Suprapubic skin (tissue), 4 donors: ENCODE data around the gene LRPPRC. TPM values are rescaled to one million over a fixed set of nuclear protein-coding genes. Genes with fewer than 3 reads are reported as not detected.

Experiments
- DNase-seq, 2 donors: peaks; one replicate each; pipeline ENCODE4 v3.0.0-alpha.2; 2019; ENCODE audit warnings: low spot score in 2 of 2
- H3K27ac ChIP-seq: fragments of 200-600 bp; sonication (generic); one replicate; pipeline ENCODE4 v1.5.1; 2019
- H3K27me3 ChIP-seq: fragments of 200-600 bp; sonication (generic); one replicate; pipeline ENCODE4 v1.5.1; 2019
- H3K36me3 ChIP-seq: fragments of 200-600 bp; sonication (generic); one replicate; pipeline ENCODE4 v1.5.1; 2019
- H3K4me1 ChIP-seq: fragments of 200-600 bp; sonication (generic); one replicate; pipeline ENCODE4 v1.5.1; 2019
- H3K4me3 ChIP-seq: fragments of 200-600 bp; sonication (generic); one replicate; pipeline ENCODE4 v1.5.1; 2019; ENCODE audit warnings: mild to moderate bottlenecking
- H3K9me3 ChIP-seq: fragments of 200-600 bp; sonication (generic); one replicate; pipeline ENCODE4 v1.5.1; 2019
- EP300 ChIP-seq: sonication (generic); formaldehyde crosslinking; IDR thresholded peaks from one replicate; pipeline ENCODE4 v1.6.1; 2017; ENCODE audit warnings: antibody characterized with exemption
- POLR2A ChIP-seq, 2 donors: fragments of 450-650 bp; IDR thresholded peaks; one replicate each; pipeline ENCODE4 v1.6.1; 2017; ENCODE audit warnings: antibody characterized with exemption in 2 of 2, mild to moderate bottlenecking in 2 of 2, moderate library complexity in 2 of 2
- POLR2AphosphoS5 ChIP-seq, 3 donors: sonication (generic); formaldehyde crosslinking; IDR thresholded peaks; one replicate each; pipeline ENCODE4 v1.6.1; 2017; ENCODE audit warnings: antibody characterized with exemption in 3 of 3
- WGBS: methylation state at CpG from one replicate; pipeline ENCODE4 v1.1.5; 2018; 5-methylcytosine and 5-hydroxymethylcytosine counted together
- total RNA-seq, 4 donors: library from RNA; depleted of rRNA; stranded (reverse); fragments of >200 nt; gene quantifications; one replicate each; pipeline ENCODE4 v1.1.0, GENCODE V29; 2016
- TF ChIP-seq, protein P1 (sequence below), 2 donors: fragments of 200-600 bp in 1 of 2; fragments of 450-650 bp in 1 of 2; sonication (generic) in 1 of 2; IDR thresholded peaks; one replicate each; pipeline ENCODE4 v1.5.1; 2016 to 2019; ENCODE audit warnings: antibody characterized with exemption in 2 of 2, mild to moderate bottlenecking in 1 of 2, moderate library complexity in 1 of 2

LRPPRC gene
- total RNA-seq, 4 donors from 2014 or later = 45.1 to 74.7 (median 46.6) TPM

DNA sequence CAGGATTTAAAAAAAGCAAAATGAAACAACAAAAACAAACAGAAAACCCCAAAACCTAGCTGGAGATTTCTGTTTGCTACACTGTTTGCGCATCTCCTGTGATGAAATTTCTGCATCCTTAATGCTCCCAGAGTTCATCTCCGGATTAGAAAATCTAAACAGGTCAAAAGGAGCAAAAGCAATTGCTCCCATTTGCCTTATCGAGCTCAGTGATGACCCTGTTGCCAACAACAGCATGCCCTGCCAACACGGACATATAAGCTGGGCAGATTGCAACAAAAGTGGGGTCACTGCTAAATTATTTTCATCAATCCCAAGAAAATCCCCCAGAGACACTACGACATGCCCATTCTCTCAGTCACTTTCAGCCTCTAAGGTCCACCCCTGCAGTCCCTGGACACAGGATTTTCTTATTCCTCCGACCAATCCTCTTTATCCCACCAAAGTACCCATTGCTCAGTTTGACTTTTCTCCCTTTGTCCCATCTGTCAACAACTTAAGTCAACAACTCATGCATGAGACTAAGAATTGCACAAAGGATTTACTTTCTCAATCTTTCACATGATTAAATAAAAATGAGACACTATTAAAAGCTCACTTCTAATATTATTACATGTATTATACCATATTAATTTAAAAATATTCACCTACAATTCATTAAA, 89.2 kb downstream of the LRPPRC start:
- H3K4me1 ChIP-seq = no peaks in the 10 kb centered on the region
- no peaks in the 10 kb centered on the region for H3K9me3 ChIP-seq
- no peak overlapping the region for H3K27ac ChIP-seq
- no peak for DNase-seq
- peaks cover 39% of the 10 kb centered on the region for H3K36me3 ChIP-seq
- 93% methylated on average over 6 of the region's 6 CpGs for WGBS
- TF ChIP-seq POLR2AphosphoS5 (IDR thresholded peaks at IDR 0.05) (no peak), POLR2A (IDR thresholded peaks at IDR 0.05) (no peak), EP300 (no peak)
- TF ChIP-seq, protein P1, sequence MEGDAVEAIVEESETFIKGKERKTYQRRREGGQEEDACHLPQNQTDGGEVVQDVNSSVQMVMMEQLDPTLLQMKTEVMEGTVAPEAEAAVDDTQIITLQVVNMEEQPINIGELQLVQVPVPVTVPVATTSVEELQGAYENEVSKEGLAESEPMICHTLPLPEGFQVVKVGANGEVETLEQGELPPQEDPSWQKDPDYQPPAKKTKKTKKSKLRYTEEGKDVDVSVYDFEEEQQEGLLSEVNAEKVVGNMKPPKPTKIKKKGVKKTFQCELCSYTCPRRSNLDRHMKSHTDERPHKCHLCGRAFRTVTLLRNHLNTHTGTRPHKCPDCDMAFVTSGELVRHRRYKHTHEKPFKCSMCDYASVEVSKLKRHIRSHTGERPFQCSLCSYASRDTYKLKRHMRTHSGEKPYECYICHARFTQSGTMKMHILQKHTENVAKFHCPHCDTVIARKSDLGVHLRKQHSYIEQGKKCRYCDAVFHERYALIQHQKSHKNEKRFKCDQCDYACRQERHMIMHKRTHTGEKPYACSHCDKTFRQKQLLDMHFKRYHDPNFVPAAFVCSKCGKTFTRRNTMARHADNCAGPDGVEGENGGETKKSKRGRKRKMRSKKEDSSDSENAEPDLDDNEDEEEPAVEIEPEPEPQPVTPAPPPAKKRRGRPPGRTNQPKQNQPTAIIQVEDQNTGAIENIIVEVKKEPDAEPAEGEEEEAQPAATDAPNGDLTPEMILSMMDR (IDR thresholded peaks at IDR 0.05) = no peak
- H3K4me3 ChIP-seq = no peak overlapping the region
- no peaks in the 10 kb centered on the region for H3K27me3 ChIP-seq

DNA sequence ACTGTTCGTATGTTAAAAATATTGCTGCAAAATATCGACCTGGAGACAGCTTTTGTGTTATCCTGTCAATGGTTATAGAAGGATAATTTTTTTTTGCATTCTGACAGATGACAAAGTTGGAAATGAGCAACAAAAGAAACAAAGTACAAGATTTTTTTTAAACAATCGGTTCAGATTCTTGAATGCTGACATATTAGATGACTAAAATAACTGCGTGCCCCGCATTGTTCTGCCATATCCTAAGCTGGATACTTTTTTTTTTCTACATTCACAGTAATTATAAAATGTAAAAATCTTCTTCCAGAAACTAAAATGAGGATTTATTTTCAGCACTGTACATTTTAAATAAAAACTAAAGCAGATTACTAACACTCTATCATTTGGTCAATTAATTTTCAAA, 89.9 kb downstream of the LRPPRC start:
- DNase-seq = no peak
- Histone ChIP-seq H3K27me3 (no peaks in the 10 kb centered on the region), H3K36me3 (peaks cover 41% of the 10 kb centered on the region), H3K4me1 (no peaks in the 10 kb centered on the region), H3K9me3 (no peaks in the 10 kb centered on the region), H3K4me3 (no peak overlapping the region), H3K27ac (no peak overlapping the region)
- no peak for TF ChIP-seq POLR2A (IDR thresholded peaks at IDR 0.05)
- TF ChIP-seq, protein P1 (IDR thresholded peaks at IDR 0.05) = no peak
- TF ChIP-seq EP300 = no peak
- no peak for TF ChIP-seq POLR2AphosphoS5 (IDR thresholded peaks at IDR 0.05)
- WGBS = 88% methylated on average over 5 of the region's 5 CpGs

DNA sequence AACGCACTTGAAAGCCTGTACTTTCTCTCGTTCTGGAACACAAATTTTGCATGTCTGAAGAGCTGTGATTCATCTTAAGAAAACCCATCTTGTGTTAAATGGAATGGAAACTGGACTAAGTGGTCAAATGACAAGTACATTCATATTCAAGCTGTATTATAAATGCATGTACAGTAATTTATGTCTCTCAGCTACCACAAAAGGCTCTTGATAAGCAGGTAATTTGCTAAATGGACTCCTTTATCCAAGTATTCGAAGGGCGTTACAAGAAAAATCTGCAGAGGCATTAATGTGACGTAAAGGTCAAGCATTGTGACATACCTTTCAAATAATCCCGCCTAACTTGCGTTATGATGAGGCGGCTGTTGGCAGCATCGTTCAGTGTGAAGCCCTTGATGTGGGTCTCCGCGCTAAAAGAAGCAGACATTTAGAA, 90.4 kb downstream of the LRPPRC start:
- H3K4me1 ChIP-seq = no peaks in the 10 kb centered on the region
- 92% methylated on average over 11 of the region's 11 CpGs for WGBS
- no peaks in the 10 kb centered on the region for H3K9me3 ChIP-seq
- TF ChIP-seq, protein P1 (IDR thresholded peaks at IDR 0.05) = no peak
- TF ChIP-seq EP300 (no peak), POLR2AphosphoS5 (IDR thresholded peaks at IDR 0.05) (no peak), POLR2A (IDR thresholded peaks at IDR 0.05) (no peak)
- DNase-seq = no peak
- H3K4me3 ChIP-seq = no peak overlapping the region
- no peaks in the 10 kb centered on the region for H3K27me3 ChIP-seq
- H3K27ac ChIP-seq = no peak overlapping the region
- H3K36me3 ChIP-seq = peaks cover 45% of the 10 kb centered on the region

DNA sequence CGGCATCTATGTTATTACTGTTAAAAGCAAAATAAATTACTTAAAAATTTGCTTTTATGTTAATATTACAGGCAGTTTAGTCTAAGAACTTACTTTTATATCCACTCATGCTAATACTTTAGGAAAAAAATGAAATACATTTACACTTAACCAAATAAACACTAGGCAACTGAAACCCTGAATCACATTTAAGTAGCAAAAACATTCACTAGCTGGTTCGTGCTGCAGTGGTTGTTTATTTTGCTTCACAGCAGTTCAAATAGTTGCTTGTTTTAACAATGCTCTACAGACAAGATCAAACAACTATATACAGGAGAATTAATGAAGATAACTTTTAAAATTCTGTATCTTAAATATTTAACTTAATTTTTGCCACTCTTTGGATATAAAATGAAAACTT, 96.2 kb downstream of the LRPPRC start:
- no peak for TF ChIP-seq POLR2AphosphoS5 (IDR thresholded peaks at IDR 0.05)
- TF ChIP-seq, protein P1 (IDR thresholded peaks at IDR 0.05) = no peak
- no peak for TF ChIP-seq EP300
- no peak for TF ChIP-seq POLR2A (IDR thresholded peaks at IDR 0.05)
- 86% methylated on average over 2 of the region's 2 CpGs for WGBS
- Histone ChIP-seq H3K27ac (no peak overlapping the region), H3K36me3 (peaks cover 69% of the 10 kb centered on the region), H3K4me1 (no peaks in the 10 kb centered on the region), H3K9me3 (no peaks in the 10 kb centered on the region), H3K4me3 (no peak overlapping the region), H3K27me3 (no peaks in the 10 kb centered on the region)
- DNase-seq = no peak

DNA sequence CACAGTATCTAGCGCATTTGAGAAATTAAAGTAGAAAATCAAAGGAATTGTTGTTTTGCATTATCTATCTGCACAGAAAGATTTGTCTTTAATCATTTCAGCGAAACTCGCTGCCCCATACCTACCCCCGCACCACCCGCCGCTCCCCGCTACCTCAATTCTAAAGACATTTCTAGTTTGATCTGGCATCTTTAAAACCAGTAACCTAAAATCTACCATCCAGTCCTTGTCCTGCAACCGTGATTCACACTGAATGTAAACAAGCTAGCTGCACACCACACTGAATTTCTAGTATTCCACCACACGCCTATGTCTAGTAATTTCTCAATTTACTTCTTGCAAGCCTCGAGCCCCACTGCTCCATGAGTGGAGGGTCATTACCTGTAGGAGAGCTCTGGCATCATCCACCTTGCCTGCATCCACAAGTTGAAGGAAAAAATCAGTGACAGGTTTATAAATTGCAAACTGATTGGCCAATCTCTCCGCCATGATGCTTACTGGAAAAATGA, 96.9 kb downstream of the LRPPRC start:
- no peak for DNase-seq
- Histone ChIP-seq H3K9me3 (no peaks in the 10 kb centered on the region), H3K36me3 (peaks cover 69% of the 10 kb centered on the region), H3K27me3 (no peaks in the 10 kb centered on the region), H3K27ac (no peak overlapping the region), H3K4me1 (no peaks in the 10 kb centered on the region), H3K4me3 (no peak overlapping the region)
- 97% methylated on average over 11 of the region's 11 CpGs for WGBS
- TF ChIP-seq EP300 (no peak), POLR2A (IDR thresholded peaks at IDR 0.05) (no peak)
